GM18502 (cell line): Measurements from ENCODE around the gene OR7A5.
"Not testable (repeated sequence)": the region's sequence is repeated elsewhere in the genome, so short reads cannot be mapped to it uniquely, and the experiment has no call there.

Source experiments
- ATAC-seq: cut with Tn5 transposase; IDR thresholded peaks from one replicate; pipeline ENCODE4 v1.9.1; 2021; ENCODE audit warnings: mild to moderate bottlenecking; ENCODE audit not compliant: unreplicated experiment, poor library complexity

Gene OR7A5

DNA sequence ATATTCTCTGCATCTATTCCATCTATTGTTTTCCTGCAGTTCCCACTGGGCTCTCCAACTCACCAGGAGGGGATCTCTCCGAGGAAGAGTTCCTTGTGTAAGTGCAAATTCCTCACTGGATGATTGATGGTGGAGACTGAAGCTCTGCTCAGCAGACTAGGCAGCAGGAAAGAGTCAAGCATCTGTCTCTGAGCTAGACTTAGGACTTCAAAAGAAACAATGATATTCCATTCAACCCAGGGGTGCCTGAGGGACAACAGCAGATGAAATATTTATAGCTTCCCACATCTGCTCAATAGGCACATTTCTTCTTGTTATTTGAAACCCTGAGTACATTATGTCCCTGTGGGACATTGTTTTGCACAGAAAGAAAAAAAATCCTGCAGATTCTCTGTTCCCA lies at the start of gene OR7A5, which contains the start of gene OR7C1:
OR7A5 (minus strand) TSS at position 175 of the 400 bp plus-strand sequence. CDS start 6,944 bp downstream, outside the sequence.
OR7C1 (minus strand) TSS at position 175 of the 400 bp plus-strand sequence. CDS start 35,049 bp downstream, outside the sequence.
- no peak for ATAC-seq

DNA sequence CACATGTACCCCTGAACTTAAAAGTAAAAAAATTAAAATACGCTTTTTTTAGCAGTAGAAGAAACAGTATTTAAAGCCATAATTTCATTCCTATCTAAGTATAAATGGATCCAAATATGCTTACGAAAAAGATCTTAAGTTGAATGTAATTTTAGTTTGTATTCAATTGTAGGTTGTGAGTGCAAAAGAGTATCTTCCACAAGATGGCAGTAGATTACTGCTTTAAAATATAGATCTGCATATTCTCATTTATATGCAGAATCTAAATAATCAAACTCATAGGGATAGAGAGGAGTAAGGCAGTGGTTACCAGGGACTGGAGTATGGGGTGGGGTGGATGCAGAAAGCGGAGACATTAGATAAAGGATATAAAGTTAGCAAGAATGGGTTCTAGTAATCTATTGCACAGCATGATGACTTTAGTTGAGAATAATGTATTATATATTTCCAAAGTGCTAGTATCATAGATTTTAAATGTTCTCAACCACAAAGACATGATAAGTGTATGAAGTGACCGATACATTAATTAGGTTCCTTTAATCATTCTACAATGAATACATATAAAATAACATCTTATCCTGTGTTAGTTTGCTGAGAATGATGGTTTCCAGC lies 36.7 kb upstream of the OR7A5 start:
- ATAC-seq = no peak

- no peak for ATAC-seq
Observed at GRCh38 chr19:14868497-14868896, 33.5 kb upstream of the OR7A5 start.

DNA sequence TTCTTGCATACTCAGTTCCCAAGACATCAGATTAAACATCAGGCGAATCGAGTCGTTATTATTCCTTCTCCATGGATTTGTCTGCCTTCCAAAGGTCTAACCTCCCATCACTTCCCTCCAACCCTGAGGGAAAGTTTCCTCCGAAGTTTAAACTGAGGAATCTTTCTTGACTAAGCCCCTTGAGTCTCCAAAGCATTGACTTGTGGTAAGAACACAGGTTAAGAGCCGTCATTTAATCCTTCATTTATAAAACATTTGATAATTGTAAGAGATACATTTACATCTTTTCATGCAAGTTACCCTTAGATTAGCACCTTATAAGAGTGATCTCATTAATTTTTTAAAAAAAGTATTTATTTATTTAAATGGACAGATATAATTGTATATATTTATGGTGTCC lies 13.8 kb upstream of the OR7A5 start, which contains the start of gene OR7A10:
OR7A10 (minus strand) TSS at position 101 of the 400 bp plus-strand sequence. CDS start 7,045 bp downstream, outside the sequence.
- ATAC-seq = no peak

GRCh38 chr19:14843578-14843977 lies 8.6 kb upstream of the OR7A5 start:
- ATAC-seq = no peak

GRCh38 chr19:14843169-14843568 lies 8.2 kb upstream of the OR7A5 start:
- no peak for ATAC-seq

GRCh38 chr19:14840206-14840605 lies 5.2 kb upstream of the OR7A5 start:
- ATAC-seq = no peak

DNA sequence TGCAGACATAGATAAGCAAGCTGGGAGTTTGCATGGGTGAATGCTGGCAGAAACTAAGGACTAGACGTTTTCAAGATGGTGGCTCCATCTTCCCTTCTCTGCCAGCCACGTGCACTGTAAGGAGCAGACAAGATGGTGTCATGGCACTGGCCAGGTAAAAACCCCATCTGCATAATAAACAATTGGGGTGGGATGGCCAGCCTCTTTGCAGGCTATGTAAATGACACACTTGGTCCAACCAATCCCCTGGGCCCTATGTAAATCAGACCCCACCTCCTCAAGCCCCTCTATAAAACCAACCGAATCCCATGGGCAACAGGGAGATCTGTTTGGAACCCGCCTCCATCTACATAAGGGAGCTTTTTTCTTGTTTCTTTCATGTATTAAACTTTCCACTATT lies 2.4 kb upstream of the OR7A5 start:
- no peak for ATAC-seq

GRCh38 chr19:14830702-14831101 lies 4.3 kb downstream of the OR7A5 start:
- no peak for ATAC-seq

- no peak for ATAC-seq
Observed at GRCh38 chr19:14826006-14826405, 9.0 kb downstream of the OR7A5 start.

DNA sequence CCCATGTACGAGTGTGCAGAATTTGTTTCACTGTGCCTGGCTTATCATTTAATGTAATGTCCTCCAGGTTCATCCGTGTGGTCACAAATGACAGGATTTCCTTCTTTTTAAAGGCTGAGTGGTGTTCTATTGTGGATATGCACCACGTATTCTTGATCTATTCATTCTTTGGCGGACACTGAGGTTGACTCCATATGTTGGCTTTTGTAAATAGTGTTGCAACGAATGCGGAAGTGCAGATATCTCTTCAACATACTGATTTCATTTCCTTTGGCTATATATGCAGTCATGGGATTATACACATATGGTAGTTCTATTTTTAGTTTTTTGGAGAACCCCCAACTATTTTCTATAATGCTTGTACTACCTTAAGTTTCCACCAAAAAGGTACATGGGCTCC lies 13.0 kb downstream of the OR7A5 start:
- no peak for ATAC-seq

- no peak for ATAC-seq
Observed at GRCh38 chr19:14818588-14818987, 16.4 kb downstream of the OR7A5 start.

DNA sequence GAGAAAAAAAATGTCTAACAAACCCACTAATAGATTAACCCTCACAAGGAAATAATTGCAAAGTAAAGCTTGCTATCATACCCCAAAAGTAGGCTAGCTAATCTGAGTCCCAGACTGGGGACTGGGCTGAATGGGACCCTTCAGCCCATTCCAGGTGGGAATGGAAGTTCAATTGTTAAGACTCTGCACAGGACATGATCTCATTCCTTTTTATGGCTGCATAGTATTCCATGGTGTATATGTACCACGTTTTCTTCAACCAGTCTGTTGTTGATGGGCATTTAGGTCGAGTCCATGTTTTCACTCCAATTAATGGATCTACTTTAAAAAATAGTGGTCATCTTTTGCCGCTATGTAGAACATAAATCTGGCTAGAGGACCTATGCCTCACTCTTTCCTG lies 17.9 kb downstream of the OR7A5 start:
- no peak for ATAC-seq

DNA sequence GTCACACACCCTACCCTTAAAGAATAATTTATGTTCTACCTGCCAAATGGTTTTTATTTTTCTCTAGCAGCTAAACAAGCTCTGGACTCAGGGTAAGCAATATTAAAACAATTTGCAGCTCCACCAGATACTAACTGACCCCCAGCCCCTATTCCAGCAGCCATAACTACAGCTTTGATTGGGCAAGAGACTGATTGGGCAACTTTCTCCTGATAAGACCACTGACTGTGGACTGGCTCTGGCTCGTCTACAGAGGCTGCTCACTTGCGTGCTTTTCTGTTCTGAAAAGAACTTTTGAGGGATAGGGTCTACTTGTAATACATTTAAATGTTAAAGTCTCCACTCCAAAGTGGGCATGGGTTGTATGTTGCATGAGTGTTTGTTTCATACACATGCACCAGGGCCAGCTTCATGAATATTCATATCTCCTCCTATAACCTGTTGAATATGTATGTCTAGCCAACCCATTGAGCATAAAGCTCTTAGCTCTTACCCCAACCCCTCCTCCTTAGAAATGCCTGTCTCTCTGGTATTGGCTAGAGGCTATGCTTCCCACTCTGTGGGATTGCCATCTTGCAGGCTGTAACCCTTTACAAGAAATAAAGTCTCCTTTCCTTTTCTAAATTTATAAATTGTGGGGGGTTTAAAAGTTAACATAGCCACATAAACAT lies 19.9 kb downstream of the OR7A5 start:
- no peak for ATAC-seq

GRCh38 chr19:14809272-14810057 lies 25.5 kb downstream of the OR7A5 start:
- no peak for ATAC-seq

GRCh38 chr19:14804765-14805164 lies 30.2 kb downstream of the OR7A5 start:
- no peak for ATAC-seq

DNA sequence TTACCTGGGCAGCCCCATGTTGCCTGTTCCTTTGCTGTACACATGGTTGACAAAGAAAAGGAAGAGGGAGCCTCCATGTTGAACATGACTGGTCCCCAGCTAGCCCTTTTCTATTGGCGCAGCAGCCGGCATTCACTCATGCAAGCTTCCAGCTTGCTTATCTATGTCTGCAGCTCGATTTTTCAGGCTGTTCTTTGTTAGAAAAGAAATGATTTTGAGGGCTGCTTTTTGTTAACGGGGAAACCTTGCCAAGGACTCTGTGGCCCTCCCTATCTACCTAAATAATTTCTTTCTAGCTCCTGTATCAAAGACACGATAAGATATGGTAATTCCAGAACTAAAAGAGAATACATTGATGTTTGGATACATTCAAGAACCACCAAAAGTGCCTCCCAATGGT lies 36.2 kb downstream of the OR7A5 start:
- no peak for ATAC-seq

DNA sequence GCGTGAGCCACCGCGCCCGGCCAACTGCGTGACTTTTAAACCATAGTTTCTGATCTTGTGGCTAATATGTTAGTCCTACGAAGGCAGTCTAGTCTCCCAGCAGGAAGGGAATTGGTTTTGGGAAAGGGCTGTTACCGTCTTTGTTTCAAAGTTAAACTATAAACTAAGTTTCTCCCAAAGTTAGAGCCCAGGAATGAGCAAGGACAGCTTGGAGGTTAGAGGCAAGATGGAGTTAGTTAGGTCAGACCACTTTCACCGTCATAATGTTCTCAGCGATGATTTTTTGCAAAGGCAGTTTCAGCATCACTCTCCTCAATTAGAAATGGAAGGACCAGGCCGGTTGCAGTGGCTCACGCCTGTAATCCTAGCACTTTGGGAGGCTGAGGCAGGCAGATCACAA lies 39.0 kb downstream of the OR7A5 start:
- ATAC-seq = no peak

GRCh38 chr19:14795078-14795721 lies 39.8 kb downstream of the OR7A5 start:
- no peak for ATAC-seq

- not testable (repeated sequence) for ATAC-seq
Observed at GRCh38 chr19:14792250-14792649, 42.7 kb downstream of the OR7A5 start.

DNA sequence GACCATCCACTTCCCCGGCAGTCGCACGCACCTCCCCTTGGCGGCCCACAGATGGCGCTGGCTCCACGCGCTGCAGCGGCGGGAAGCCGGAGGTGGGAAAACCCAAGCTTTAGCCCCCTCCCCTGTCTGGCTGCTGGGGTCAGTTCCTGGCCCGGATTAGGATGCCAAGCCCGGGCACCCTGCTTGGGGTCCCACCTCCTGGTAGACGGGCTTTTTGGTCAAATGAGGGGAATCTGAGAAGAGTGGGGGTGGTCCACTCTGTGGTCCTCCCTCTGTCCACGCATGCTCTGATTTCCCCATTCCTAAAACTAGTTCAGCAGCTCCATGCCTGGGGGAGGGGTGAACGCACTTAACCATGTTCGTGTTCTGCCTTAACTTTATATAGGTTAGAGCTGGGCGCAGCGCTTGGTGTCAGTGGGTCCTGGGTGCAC lies 48.5 kb downstream of the OR7A5 start:
- ATAC-seq = no peak
